T-cell (primary cell): Measurements from ENCODE around the gene CD300LG. TPM values are rescaled to one million over a fixed set of nuclear protein-coding genes. Genes with fewer than 3 reads are reported as not detected.

Experiments
- ATAC-seq, 4 experiments: fragments of 200-7000 bp in 3 of 4; fragments of 150-1000 bp in 1 of 4; cut with Tn5 transposase; replicated peaks in 1 of 4; 1 replicate in 3 of 4; 2 replicates in 1 of 4; pipeline ENCODE4 v1.10.0; 2021; ENCODE audit warnings: moderate library complexity in 3 of 4, mild to moderate bottlenecking in 2 of 4, moderate number of reproducible peaks in 1 of 4
- CTCF ChIA-PET, 2 donors: fragments of 300-600 bp; sonication (Branson Sonifier 250); formaldehyde crosslinking; loops; one replicate each; lab custom pipeline; 2022; ENCODE audit warnings: antibody characterized with exemption in 2 of 2; lab: Charles Lee
- POLR2A ChIA-PET, 2 donors: fragments of 300-600 bp; sonication (Branson Sonifier 250); formaldehyde crosslinking; loops; one replicate each; lab custom pipeline; 2022; ENCODE audit warnings: antibody characterized with exemption in 2 of 2; lab: Charles Lee
- DNase-seq, 35 experiments: peaks; one replicate each; pipeline versions ENCODE4 v3.0.0 to v3.0.0-alpha.2; 2013 to 2023
- H3K27ac ChIP-seq: one replicate; pipeline ENCODE4 v1.5.1; 2013; ENCODE audit warnings: low read length
- H3K27me3 ChIP-seq, 2 experiments: replicated peaks in 1 of 2; 1 replicate in 1 of 2; 2 replicates in 1 of 2; pipeline versions ENCODE4 v1.6.1 to v1.7.0; 2013; ENCODE audit warnings: low read length in 1 of 2, mixed read lengths in 1 of 2; ENCODE audit not compliant: control insufficient read depth in 2 of 2, insufficient read depth in 2 of 2; ENCODE audit errors: extremely low read depth in 1 of 2
- H3K36me3 ChIP-seq, 2 donors: 1 replicate in 1 of 2; 2 replicates in 1 of 2; pipeline versions ENCODE4 v1.6.1 to v1.7.0; 2013; ENCODE audit warnings: low read length in 1 of 2; ENCODE audit not compliant: control insufficient read depth in 2 of 2, insufficient read depth in 1 of 2; ENCODE audit errors: extremely low read depth in 1 of 2
- H3K4me1 ChIP-seq, 2 experiments: 1 replicate in 1 of 2; 2 replicates in 1 of 2; pipeline versions ENCODE4 v1.6.1 to v1.7.0; 2013; ENCODE audit warnings: low read length in 2 of 2, mixed read lengths in 1 of 2; ENCODE audit not compliant: insufficient read depth in 2 of 2, control insufficient read depth in 1 of 2; ENCODE audit errors: extremely low read depth in 1 of 2
- H3K4me3 ChIP-seq, 2 donors: 1 replicate in 1 of 2; 2 replicates in 1 of 2; pipeline versions ENCODE4 v1.5.1 to v1.7.0; 2013; ENCODE audit warnings: mild to moderate bottlenecking in 2 of 2, low read length in 1 of 2, moderate library complexity in 1 of 2; ENCODE audit not compliant: control insufficient read depth in 1 of 2; ENCODE audit errors: extremely low read depth in 1 of 2
- H3K9me3 ChIP-seq: 2 replicates; pipeline ENCODE4 v1.7.0; 2013
- H3K27ac Mint-ChIP-seq, 2 donors: one replicate each; pipeline ENCODE4 v1.8.0; 2020 to 2021; ENCODE audit warnings: mild to moderate bottlenecking in 2 of 2, mixed read lengths in 2 of 2
- H3K27me3 Mint-ChIP-seq, 2 donors: one replicate each; pipeline ENCODE4 v1.8.0; 2021 to 2022; ENCODE audit warnings: mixed read lengths in 2 of 2
- H3K36me3 Mint-ChIP-seq: one replicate; pipeline ENCODE4 v1.8.0; 2021; ENCODE audit warnings: mixed read lengths
- H3K4me1 Mint-ChIP-seq, 3 donors: one replicate each; pipeline ENCODE4 v1.8.0; 2020 to 2022; ENCODE audit warnings: mixed read lengths in 3 of 3, mild to moderate bottlenecking in 1 of 3
- H3K4me3 Mint-ChIP-seq, 3 donors: one replicate each; pipeline ENCODE4 v1.8.0; 2020 to 2022; ENCODE audit warnings: mild to moderate bottlenecking in 3 of 3, mixed read lengths in 3 of 3, moderate library complexity in 3 of 3
- H3K9me3 Mint-ChIP-seq, 3 donors: one replicate each; pipeline ENCODE4 v1.8.0; 2020 to 2022; ENCODE audit warnings: mixed read lengths in 3 of 3
- WGBS: methylation state at CpG from one replicate; pipeline ENCODE4 v1.1.5; 2013; ENCODE audit warnings: missing lambda C conversion rate; ENCODE audit not compliant: insufficient coverage; 5-methylcytosine and 5-hydroxymethylcytosine counted together
- total RNA-seq, 35 experiments: library from RNA in 6 of 35; stranded (reverse) in 6 of 35; fragments of 120-200 nt in 1 of 35; gene quantifications; one replicate each; pipeline versions ENCODE4 v1.2.1 to v1.2.4 and lab custom pipeline; 2013 to 2026

The CD300LG gene
- total RNA-seq, 5 donors from 2014 or later (not counting 1 experiment from before 2014, with no cell fraction given) = not detected

DNA sequence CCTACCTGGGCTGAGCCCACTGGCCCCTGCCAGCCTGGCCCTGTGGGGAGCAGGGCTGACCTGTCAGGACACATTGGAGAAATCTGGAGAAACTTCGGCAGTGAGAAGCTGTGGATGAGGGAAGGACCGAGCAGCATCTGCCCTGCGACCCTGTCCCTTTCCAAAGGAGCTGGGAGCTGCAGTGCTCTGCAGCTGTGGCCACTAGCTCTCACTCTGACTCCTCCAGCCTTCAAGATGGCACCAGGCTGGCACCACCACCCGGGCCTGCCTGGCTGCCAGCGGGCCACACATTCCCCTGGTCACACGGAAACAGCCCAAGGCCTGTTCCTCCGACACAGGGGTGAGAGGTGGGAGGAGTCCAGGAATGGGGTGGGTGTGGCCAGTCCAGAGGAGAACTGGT, 30.1 kb downstream of the CD300LG start:
- no peak overlapping the region for H3K4me3 Mint-ChIP-seq
- no peaks in the 10 kb centered on the region for H3K9me3 Mint-ChIP-seq
- peaks cover 0 to 7% of the 10 kb centered on the region in 2 experiments for H3K4me1 ChIP-seq
- H3K27me3 Mint-ChIP-seq = peaks cover 4 to 14% of the 10 kb centered on the region in 2 donors
- peaks cover 0 to 32% of the 10 kb centered on the region in 2 experiments for H3K27me3 ChIP-seq
- no peak for DNase-seq
- WGBS = 83% methylated on average over 4 of the region's 7 CpGs
- H3K27ac ChIP-seq = no peak overlapping the region
- POLR2A ChIA-PET = no interaction called here
- no peaks in the 10 kb centered on the region for H3K36me3 Mint-ChIP-seq
- H3K27ac Mint-ChIP-seq = no peak overlapping the region
- CTCF ChIA-PET = interaction anchor here (0.6 to 1.3 kb wide), 6 partner anchors 11 to 1297 kb away, joined by 3 to 5 read pairs (median 3); no protein-coding TSS in a partner anchor
- H3K9me3 ChIP-seq = no peaks in the 10 kb centered on the region
- ATAC-seq = no peak
- no peak overlapping the region for H3K4me3 ChIP-seq
- peaks cover 2 to 9% (median 3%) of the 10 kb centered on the region in 3 donors for H3K4me1 Mint-ChIP-seq
- no peaks in the 10 kb centered on the region for H3K36me3 ChIP-seq

DNA sequence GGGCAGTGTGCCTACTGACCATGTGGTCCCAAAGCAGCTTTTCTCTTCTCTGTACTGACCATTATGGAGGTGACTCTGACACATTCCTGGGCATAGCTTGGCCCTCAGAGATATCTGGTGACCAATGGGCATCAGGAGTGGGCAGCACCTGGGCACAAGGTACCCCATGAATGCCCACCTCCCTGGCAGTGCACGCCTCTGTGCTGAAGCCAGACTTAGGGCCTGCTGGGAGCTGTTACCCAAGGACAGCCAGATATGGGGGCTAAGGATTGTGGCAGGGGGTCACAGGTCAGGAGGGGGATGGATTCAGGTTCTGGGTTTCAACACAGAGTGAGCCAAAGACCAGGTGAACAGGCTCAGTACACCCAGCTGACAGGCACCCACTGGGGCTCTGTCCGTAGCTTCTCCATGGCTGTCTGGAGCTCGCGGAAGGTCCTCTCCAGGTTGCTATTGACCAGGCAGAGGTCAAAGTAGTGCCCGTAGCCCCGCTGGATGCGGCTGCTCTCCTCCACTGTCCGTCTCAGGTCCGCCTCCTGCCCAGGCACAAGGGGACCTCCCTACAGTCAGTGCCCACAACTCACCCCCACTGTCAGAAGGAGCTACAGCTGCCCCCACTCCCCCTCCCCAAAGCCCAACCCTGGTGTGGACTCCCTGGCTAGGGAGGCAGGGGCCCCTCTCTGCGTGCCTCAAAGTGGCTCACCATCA, 30.6 kb downstream of the CD300LG start:
- POLR2A ChIA-PET = no interaction called here
- ATAC-seq (no peak), DNase-seq (no peak)
- no peak overlapping the region for H3K4me3 ChIP-seq
- H3K36me3 ChIP-seq = no peaks in the 10 kb centered on the region
- CTCF ChIA-PET = interaction anchor here (0.6 to 1.9 kb wide), 8 partner anchors 10 to 166 kb away, joined by 3 to 8 read pairs (median 3); no protein-coding TSS in a partner anchor
- 73% methylated on average over 4 of the region's 10 CpGs for WGBS
- peaks cover 0 to 7% of the 10 kb centered on the region in 2 experiments for H3K4me1 ChIP-seq
- no peak overlapping the region for H3K27ac ChIP-seq
- H3K27me3 Mint-ChIP-seq = peaks cover 0 to 8% of the 10 kb centered on the region in 2 donors
- no peaks in the 10 kb centered on the region for H3K9me3 ChIP-seq
- H3K36me3 Mint-ChIP-seq = no peaks in the 10 kb centered on the region
- H3K27me3 ChIP-seq = peaks cover 0 to 32% of the 10 kb centered on the region in 2 experiments
- no peak overlapping the region for H3K4me3 Mint-ChIP-seq
- peaks cover 2 to 9% (median 3%) of the 10 kb centered on the region in 3 donors for H3K4me1 Mint-ChIP-seq
- H3K27ac Mint-ChIP-seq = no peak overlapping the region
- no peaks in the 10 kb centered on the region for H3K9me3 Mint-ChIP-seq

DNA sequence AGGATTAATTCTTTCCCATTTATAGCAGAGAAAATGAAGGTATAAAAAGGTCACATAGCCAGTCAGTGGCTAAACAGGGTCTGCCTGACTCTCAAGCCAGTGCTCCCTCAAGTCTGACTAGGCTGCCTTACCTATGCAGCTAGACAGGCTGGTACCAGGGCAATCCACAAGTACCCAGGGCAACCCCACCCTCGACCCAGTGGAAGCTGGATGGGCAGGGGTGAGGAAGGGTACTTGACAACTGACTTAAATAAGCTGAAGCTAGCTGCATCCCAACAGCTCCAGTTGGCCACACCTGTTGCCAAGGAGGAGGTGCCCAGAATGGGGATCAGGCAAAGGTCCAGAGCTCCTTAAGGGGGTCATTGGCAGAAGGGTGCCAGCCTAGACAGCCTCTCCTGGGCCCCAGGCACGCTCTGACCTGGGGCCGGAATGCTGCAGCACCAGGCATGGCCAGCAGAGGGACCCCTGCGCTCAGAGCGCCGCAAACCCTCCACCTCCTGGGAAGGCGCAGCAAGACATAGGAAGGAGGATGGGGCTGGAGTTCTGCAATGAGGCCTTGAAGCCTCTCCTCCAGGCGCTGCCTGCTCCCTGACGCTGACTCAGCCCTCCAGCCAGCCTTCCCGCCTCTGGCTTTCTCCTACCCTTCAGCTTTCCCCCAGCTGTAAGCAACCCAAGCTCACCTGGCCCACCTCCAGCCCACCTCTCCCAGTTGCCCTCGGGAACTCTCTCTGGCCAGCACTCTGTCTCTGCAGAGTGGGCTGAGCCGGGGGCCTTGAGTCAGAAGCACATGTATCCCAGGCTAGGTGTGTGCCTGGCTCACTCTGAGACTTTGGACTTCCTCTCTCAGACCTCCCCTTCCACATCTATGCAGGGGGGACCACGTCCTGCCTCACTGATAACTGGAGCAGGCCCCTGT, 31.5 kb downstream of the CD300LG start:
- H3K36me3 ChIP-seq = no peaks in the 10 kb centered on the region
- Mint-ChIP-seq H3K27me3 (peaks cover 0 to 4% of the 10 kb centered on the region in 2 donors), H3K27ac (no peak overlapping the region), H3K9me3 (no peaks in the 10 kb centered on the region), H3K4me3 (no peak overlapping the region), H3K36me3 (no peaks in the 10 kb centered on the region), H3K4me1 (peaks cover 2 to 9% (median 3%) of the 10 kb centered on the region in 3 donors)
- peak; percentile 79 to 89 (median 84) for ATAC-seq
- peak in 30 of 35 experiments; percentile 16 to 77 (median 46) for DNase-seq
- H3K27me3 ChIP-seq = peaks cover 0 to 35% of the 10 kb centered on the region in 2 experiments
- 28% methylated on average over 9 of the region's 13 CpGs for WGBS
- H3K4me1 ChIP-seq = peaks cover 0 to 7% of the 10 kb centered on the region in 2 experiments
- H3K4me3 ChIP-seq = no peak overlapping the region
- no peaks in the 10 kb centered on the region for H3K9me3 ChIP-seq
- CTCF ChIA-PET = interaction anchor here (0.5 to 1.9 kb wide), 9 partner anchors 9 to 403 kb away, joined by 3 to 8 read pairs (median 3); no protein-coding TSS in a partner anchor
- POLR2A ChIA-PET = no interaction called here
- H3K27ac ChIP-seq = no peak overlapping the region

DNA sequence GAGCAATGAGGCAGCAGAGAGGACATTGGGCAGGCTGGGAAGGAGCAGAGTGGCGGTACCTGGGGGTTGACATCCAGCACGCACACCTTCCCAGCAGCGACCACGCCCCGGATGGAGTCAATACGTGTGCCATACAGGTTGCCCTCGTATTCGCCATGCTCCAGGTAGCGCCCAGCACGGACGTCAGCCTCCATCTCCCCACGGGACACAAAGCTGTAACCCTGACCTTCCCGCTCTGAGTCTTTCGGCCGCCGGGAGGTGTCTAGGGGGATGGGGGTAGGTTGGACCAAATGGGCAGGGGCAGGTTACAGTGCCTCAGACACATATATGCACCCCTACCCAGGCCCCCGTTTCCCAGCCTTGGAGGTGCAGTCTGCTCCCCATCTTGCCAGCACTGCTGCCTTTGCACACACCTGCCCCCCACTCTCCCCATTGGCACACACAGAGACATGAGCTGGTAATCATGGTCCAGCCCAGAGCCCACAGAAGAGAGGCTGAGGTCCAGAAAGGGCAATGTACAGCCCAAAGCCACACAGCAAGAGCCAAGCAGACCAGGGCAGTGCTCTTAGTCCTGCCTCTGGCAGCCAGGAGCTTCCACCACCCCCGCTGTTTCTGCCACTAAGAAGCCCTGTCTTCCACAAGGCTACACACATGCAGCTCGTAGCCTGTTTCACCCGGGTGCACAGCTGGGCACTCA, 32.9 kb downstream of the CD300LG start:
- CTCF ChIA-PET = interaction anchor here (0.6 to 1.4 kb wide), 5 partner anchors 10 to 401 kb away, joined by 3 read pairs; no protein-coding TSS in a partner anchor
- H3K4me1 ChIP-seq = peaks cover 0 to 7% of the 10 kb centered on the region in 2 experiments
- Mint-ChIP-seq H3K4me1 (peaks cover 2 to 9% (median 3%) of the 10 kb centered on the region in 3 donors), H3K36me3 (no peaks in the 10 kb centered on the region), H3K27ac (no peak overlapping the region), H3K9me3 (no peaks in the 10 kb centered on the region), H3K27me3 (peaks cover 0 to 4% of the 10 kb centered on the region in 2 donors), H3K4me3 (no peak overlapping the region)
- POLR2A ChIA-PET = interaction anchor here in 1 of 2 donors (0.8 kb wide), 1 partner anchor 13 kb away, joined by 3 read pairs; no protein-coding TSS in a partner anchor
- no peaks in the 10 kb centered on the region for H3K36me3 ChIP-seq
- DNase-seq (no peak), ATAC-seq (no peak)
- 81% methylated on average over 11 of the region's 20 CpGs for WGBS
- H3K27ac ChIP-seq = no peak overlapping the region
- peaks cover 0 to 35% of the 10 kb centered on the region in 2 experiments for H3K27me3 ChIP-seq
- H3K9me3 ChIP-seq = no peaks in the 10 kb centered on the region
- no peak overlapping the region for H3K4me3 ChIP-seq

DNA sequence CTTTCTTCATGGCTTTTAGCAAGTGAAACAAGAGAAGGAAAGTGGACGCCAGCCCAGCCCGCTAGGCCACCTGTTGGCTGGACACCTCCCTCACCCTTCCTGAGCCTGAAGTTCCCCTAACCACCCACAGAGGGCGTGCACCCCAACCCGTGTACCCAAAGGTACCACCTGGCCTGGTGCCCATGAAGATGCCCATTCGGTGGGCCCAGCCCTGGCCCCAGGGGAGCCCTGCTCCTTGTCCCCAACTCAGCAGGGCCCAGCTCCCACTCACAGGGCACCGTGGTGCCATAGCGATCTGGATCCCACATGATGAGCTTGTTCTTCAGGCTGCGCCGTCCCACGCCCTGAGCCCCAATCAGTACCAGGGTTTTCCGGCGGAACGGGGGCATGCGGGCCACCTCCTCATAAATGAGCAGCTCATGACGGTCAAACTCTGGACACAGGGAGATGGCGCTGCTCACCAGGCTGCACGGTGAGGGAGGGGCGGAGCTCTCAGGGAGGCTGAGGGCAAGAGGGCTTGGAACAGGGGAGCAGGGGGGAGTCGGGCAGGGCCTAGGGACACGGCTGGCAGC, 33.5 kb downstream of the CD300LG start:
- ChIA-PET CTCF (interaction anchor here in 1 of 2 donors (0.6 to 1.4 kb wide), 4 partner anchors 9 to 341 kb away, joined by 3 read pairs; no protein-coding TSS in a partner anchor), POLR2A (interaction anchor here (0.6 to 0.8 kb wide), 2 partner anchors 14 to 826 kb away, joined by 3 to 5 read pairs; no protein-coding TSS in a partner anchor)
- Histone ChIP-seq H3K4me1 (peaks cover 0 to 7% of the 10 kb centered on the region in 2 experiments), H3K9me3 (no peaks in the 10 kb centered on the region), H3K27me3 (peaks cover 0 to 35% of the 10 kb centered on the region in 2 experiments), H3K36me3 (no peaks in the 10 kb centered on the region), H3K27ac (no peak overlapping the region), H3K4me3 (no peak overlapping the region)
- ATAC-seq (peak; percentile 39 to 62 (median 48)), DNase-seq (peak in 25 of 35 experiments; percentile 12 to 59 (median 30))
- no peaks in the 10 kb centered on the region for H3K9me3 Mint-ChIP-seq
- peaks cover 2 to 9% (median 3%) of the 10 kb centered on the region in 3 donors for H3K4me1 Mint-ChIP-seq
- peaks cover 0 to 2% of the 10 kb centered on the region in 2 donors for H3K27me3 Mint-ChIP-seq
- WGBS = 80% methylated on average over 19 of the region's 20 CpGs
- H3K36me3 Mint-ChIP-seq = no peaks in the 10 kb centered on the region
- H3K27ac Mint-ChIP-seq = no peak overlapping the region
- no peak overlapping the region for H3K4me3 Mint-ChIP-seq
